K562 (cell line): Measurements from ENCODE around the gene SHANK1. TPM values are rescaled to one million over a fixed set of nuclear protein-coding genes. Genes with fewer than 3 reads are reported as not detected.

Experiments
- CBX3 ChIP-seq, 2 experiments: IDR thresholded peaks; 1 replicate in 1 of 2; 2 replicates in 1 of 2; pipeline ENCODE4 v1.6.1; 2012; ENCODE audit warnings: inconsistent platforms in 2 of 2, low read length in 2 of 2, borderline replicate concordance in 1 of 2, control low read depth in 1 of 2
- HNRNPH1 ChIP-seq: fragments of 200-400 bp; formaldehyde crosslinking; optimal IDR thresholded peaks from 2 replicates; pipeline ENCODE3; 2017; ENCODE audit warnings: low read depth, mild to moderate bottlenecking, low read length, moderate library complexity
- KAT7 ChIP-seq: sonication (generic); formaldehyde crosslinking; IDR thresholded peaks from 2 replicates; pipeline ENCODE4 v1.8.0; 2022; ENCODE audit warnings: missing genetic modification reagents, mild to moderate bottlenecking, borderline replicate concordance
- MEF2D ChIP-seq: conservative IDR thresholded peaks from 2 replicates; pipeline ENCODE4 v1.6.1; 2016; ENCODE audit warnings: low read depth, missing genetic modification characterization, missing compliant biosample characterization
- NKRF ChIP-seq: fragments of 450-650 bp; IDR thresholded peaks from 2 replicates; pipeline ENCODE4 v1.6.1; 2016; ENCODE audit warnings: borderline replicate concordance
- PHF20 ChIP-seq: fragments of 450-650 bp; IDR thresholded peaks from 2 replicates; pipeline ENCODE4 v1.6.1; 2018; ENCODE audit not compliant: partially characterized antibody
- RREB1 ChIP-seq: fragments of 250-450 bp; sonication (Bioruptor Pico); IDR thresholded peaks from 2 replicates; pipeline ENCODE4 v1.4.0; 2020
- SMAD2 ChIP-seq: fragments of 150-350 bp; IDR thresholded peaks from 2 replicates; pipeline ENCODE4 v1.6.1; 2014; ENCODE audit warnings: low read depth, mild to moderate bottlenecking, low read length
- SNIP1 ChIP-seq: fragments of 450-650 bp; IDR thresholded peaks from 2 replicates; pipeline ENCODE4 v1.7.1; 2017; ENCODE audit warnings: low read depth, mild to moderate bottlenecking
- SRSF9 ChIP-seq: fragments of 200-400 bp; formaldehyde crosslinking; IDR thresholded peaks from 2 replicates; pipeline ENCODE4 v1.6.1; 2017; ENCODE audit warnings: low read depth, low read length, borderline replicate concordance
- SUPT5H ChIP-seq: fragments of 450-650 bp; IDR thresholded peaks from 2 replicates; pipeline ENCODE4 v1.6.1; 2016
- ZBTB17 ChIP-seq: fragments of 450-650 bp; formaldehyde crosslinking; IDR thresholded peaks from 2 replicates; pipeline ENCODE4 v1.4.0; 2020; ENCODE audit warnings: mild to moderate bottlenecking
- ZEB2 ChIP-seq: fragments of 450-650 bp; IDR thresholded peaks from 2 replicates; pipeline ENCODE4 v1.6.1; 2016
- ZNF133 ChIP-seq: fragments of 250-450 bp; sonication (Bioruptor Pico); IDR thresholded peaks from 2 replicates; pipeline ENCODE4 v1.4.0; 2020; ENCODE audit warnings: mild to moderate bottlenecking
- ZNF239 ChIP-seq: fragments of 250-450 bp; sonication (Bioruptor Pico); IDR thresholded peaks from 2 replicates; pipeline ENCODE4 v1.4.0; 2020; ENCODE audit warnings: mild to moderate bottlenecking
- polyA plus RNA-seq, 8 experiments: library from polyadenylated mRNA; depleted of rRNA in 4 of 8; stranded (reverse) in 5 of 8; unstranded in 3 of 8; fragments of >200 nt; fragmentation: Nextera tagmentation in 2 of 8; fragmentation: Illumina TruSeq in 1 of 8; extraction: Ambion mirVana in 2 of 8; extraction: Trizol in 1 of 8; gene quantifications; 2 replicates each; pipeline versions ENCODE4 v1.2.1 to v1.2.3, GENCODE V29; 2011 to 2014; ENCODE audit warnings: inconsistent platforms in 1 of 8, missing spikeins in 1 of 8
- total RNA-seq, 7 experiments: library from RNA; depleted of rRNA in 6 of 7; stranded (reverse); fragments of >200 nt in 6 of 7; fragmentation: Illumina TruSeq in 2 of 7; extraction: Trizol in 2 of 7; gene quantifications; 2 replicates each; pipeline versions ENCODE4 v1.2.1 to v1.2.3, GENCODE V29; 2011 to 2021; ENCODE audit warnings: low replicate concordance in 1 of 7
- TF ChIP-seq, protein P1 (sequence below), 3 experiments: IDR thresholded peaks in 2 of 3; conservative IDR thresholded peaks in 1 of 3; 2 replicates each; pipeline ENCODE4 v1.5.1; 2011 to 2012; ENCODE audit warnings: low read length in 3 of 3, mild to moderate bottlenecking in 3 of 3, control low read depth in 2 of 3, improper control_type of control experiment in 1 of 3, inconsistent platforms in 1 of 3, low read depth in 1 of 3, mixed read lengths in 1 of 3, moderate library complexity in 1 of 3; ENCODE audit not compliant: insufficient read depth in 2 of 3

The SHANK1 gene
- total and polyA plus RNA-seq, 9 of the 15 experiments (the other 6 are each of a cell fraction or from before 2014, with no cell fraction given), result 0.33 to 1.3 (median 0.55) TPM; not detected in 2

GRCh38 chr19:50741179-50741933 lies 21.8 kb upstream of the SHANK1 start (continued):
- no peak for TF ChIP-seq RREB1 (CRISPR knock-in tag)
- TF ChIP-seq SRSF9, result no peak
- TF ChIP-seq CBX3 (IDR thresholded peaks at IDR 0.05; ENCODE audit: borderline replicate concordance in 1 of 2, low read length in 2 of 2), result no peak
- TF ChIP-seq ZEB2, result no peak
- no peak for TF ChIP-seq SUPT5H
- TF ChIP-seq ZNF239 (CRISPR knock-in tag), result no peak
- TF ChIP-seq, protein P1, sequence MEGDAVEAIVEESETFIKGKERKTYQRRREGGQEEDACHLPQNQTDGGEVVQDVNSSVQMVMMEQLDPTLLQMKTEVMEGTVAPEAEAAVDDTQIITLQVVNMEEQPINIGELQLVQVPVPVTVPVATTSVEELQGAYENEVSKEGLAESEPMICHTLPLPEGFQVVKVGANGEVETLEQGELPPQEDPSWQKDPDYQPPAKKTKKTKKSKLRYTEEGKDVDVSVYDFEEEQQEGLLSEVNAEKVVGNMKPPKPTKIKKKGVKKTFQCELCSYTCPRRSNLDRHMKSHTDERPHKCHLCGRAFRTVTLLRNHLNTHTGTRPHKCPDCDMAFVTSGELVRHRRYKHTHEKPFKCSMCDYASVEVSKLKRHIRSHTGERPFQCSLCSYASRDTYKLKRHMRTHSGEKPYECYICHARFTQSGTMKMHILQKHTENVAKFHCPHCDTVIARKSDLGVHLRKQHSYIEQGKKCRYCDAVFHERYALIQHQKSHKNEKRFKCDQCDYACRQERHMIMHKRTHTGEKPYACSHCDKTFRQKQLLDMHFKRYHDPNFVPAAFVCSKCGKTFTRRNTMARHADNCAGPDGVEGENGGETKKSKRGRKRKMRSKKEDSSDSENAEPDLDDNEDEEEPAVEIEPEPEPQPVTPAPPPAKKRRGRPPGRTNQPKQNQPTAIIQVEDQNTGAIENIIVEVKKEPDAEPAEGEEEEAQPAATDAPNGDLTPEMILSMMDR (IDR thresholded peaks at IDR 0.05 in 2 of 3, conservative IDR thresholded peaks at IDR 0.05 in 1 of 3; ENCODE audit: insufficient read depth in 2 of 3, low read depth in 1 of 3, low read length in 3 of 3), result no peak
- no peak for TF ChIP-seq SNIP1
- TF ChIP-seq ZNF133 (CRISPR knock-in tag), result no peak
- peak; percentile 69 for TF ChIP-seq MEF2D
- TF ChIP-seq SMAD2, result no peak
- TF ChIP-seq PHF20, result no peak
- no peak for TF ChIP-seq ZBTB17 (CRISPR knock-in tag)
- TF ChIP-seq HNRNPH1, result no peak
- TF ChIP-seq NKRF, result no peak
- 0 out of 2 replicates have a peak, but pooled peaks have one; percentile 62 for TF ChIP-seq KAT7 (CRISPR knock-in tag)
